ENCODE results near the gene PPP1R26.

DNA sequence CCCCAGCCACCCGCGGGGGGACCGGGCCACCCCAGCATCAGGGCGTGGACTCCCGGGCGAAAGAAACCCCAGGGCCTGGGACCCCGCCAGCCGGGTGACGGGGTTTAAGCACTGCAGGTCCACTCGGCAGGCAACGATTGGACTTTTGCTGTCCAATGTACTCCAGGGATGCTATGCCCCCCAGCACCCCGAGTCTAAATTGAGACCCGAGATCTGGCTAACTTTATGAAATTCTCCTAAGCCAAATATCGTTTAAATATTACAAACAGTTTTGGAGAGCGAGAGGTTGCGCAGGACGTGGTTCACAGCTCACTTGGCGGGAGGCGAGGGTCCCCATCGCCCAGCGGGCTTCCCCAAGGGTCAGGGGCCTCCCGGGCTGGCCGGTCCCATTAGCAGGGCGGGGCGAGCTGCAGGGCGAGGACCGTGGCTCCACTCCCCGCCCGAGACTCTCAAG lies 20.5 kb downstream of the PPP1R26 start:
- TF ChIP-seq, protein P1, sequence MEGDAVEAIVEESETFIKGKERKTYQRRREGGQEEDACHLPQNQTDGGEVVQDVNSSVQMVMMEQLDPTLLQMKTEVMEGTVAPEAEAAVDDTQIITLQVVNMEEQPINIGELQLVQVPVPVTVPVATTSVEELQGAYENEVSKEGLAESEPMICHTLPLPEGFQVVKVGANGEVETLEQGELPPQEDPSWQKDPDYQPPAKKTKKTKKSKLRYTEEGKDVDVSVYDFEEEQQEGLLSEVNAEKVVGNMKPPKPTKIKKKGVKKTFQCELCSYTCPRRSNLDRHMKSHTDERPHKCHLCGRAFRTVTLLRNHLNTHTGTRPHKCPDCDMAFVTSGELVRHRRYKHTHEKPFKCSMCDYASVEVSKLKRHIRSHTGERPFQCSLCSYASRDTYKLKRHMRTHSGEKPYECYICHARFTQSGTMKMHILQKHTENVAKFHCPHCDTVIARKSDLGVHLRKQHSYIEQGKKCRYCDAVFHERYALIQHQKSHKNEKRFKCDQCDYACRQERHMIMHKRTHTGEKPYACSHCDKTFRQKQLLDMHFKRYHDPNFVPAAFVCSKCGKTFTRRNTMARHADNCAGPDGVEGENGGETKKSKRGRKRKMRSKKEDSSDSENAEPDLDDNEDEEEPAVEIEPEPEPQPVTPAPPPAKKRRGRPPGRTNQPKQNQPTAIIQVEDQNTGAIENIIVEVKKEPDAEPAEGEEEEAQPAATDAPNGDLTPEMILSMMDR (IDR thresholded peaks at IDR 0.05) = no peak
- TF ChIP-seq POLR2A (IDR thresholded peaks at IDR 0.05) = no peak
